Measurements from ENCODE around the gene TMEM266.

GRCh38 chr15:76140074-76140464 lies 80.3 kb downstream of the TMEM266 start:
- no peak for TF ChIP-seq CTCF (IDR thresholded peaks at IDR 0.05 in 8 of 11, conservative IDR thresholded peaks at IDR 0.05 in 3 of 11)
- no peak for TF ChIP-seq POLR2A (IDR thresholded peaks at IDR 0.05)
- TF ChIP-seq POLR2AphosphoS5 (IDR thresholded peaks at IDR 0.05) = peak; percentile 21 to 67 (median 43)

Measured in spleen (tissue), 7 donors.